Mesothelial cell of epicardium (in vitro differentiated cells): Measurements from ENCODE around the gene FABP6. TPM values are rescaled to one million over a fixed set of nuclear protein-coding genes. Genes with fewer than 3 reads are reported as not detected.
A peak's percentile ranks its signal among the peaks of the same experiment; 100 is the strongest.
"Not testable (repeated sequence)": the region's sequence is repeated elsewhere in the genome, so short reads cannot be mapped to it uniquely, and the experiment has no call there.

Experiments used
- DNase-seq, 2 experiments: peaks; one replicate each; pipeline ENCODE4 v3.0.0; 2021; ENCODE audit warnings: low spot score in 2 of 2; ENCODE audit not compliant: unreplicated experiment in 2 of 2
- H3K27ac Mint-ChIP-seq: 2 replicates; pipeline ENCODE4 v1.8.0; 2021; ENCODE audit warnings: mixed read lengths
- H3K27me3 Mint-ChIP-seq: 2 replicates; pipeline ENCODE4 v1.8.0; 2021; ENCODE audit warnings: low read depth, mixed read lengths
- H3K36me3 Mint-ChIP-seq: 2 replicates; pipeline ENCODE4 v1.8.0; 2021; ENCODE audit warnings: mixed read lengths
- H3K4me1 Mint-ChIP-seq: 2 replicates; pipeline ENCODE4 v1.8.0; 2021; ENCODE audit warnings: mixed read lengths
- H3K4me3 Mint-ChIP-seq: 2 replicates; pipeline ENCODE4 v1.8.0; 2021; ENCODE audit warnings: mild to moderate bottlenecking, moderate library complexity, mixed read lengths
- H3K9me3 Mint-ChIP-seq: 2 replicates; pipeline ENCODE4 v1.8.0; 2021; ENCODE audit warnings: mixed read lengths
- total RNA-seq: library from RNA; stranded (reverse); gene quantifications from 3 replicates; pipeline ENCODE4 v1.2.1, GENCODE V29; 2021
- TF ChIP-seq, protein P1 (sequence below): fragments of 200-600 bp; sonication (generic); IDR thresholded peaks from one replicate; pipeline ENCODE4 v1.5.0; 2021; ENCODE audit warnings: antibody characterized with exemption; ENCODE audit not compliant: unreplicated experiment

FABP6 gene
- total RNA-seq, 1 donor from 2014 or later = not detected

DNA sequence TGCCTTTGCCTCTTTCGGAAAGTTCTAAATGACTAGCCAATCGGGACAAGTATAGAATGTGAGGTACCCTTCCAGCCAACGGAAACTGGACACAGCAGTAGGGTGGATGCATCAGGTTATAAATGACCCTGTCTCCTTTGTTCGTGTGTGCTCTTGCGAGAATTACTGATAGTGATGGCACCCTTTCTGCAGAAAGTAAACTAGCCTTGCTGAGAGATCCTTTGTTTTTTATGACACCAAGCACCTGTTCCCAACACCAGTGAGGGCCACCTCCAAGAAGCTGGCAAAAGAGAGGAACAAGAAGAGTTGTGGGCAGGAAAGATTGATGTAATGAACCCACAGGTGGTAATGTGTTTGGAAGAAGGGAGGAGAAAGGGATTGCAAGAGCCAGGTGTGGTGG, 42.8 kb upstream of the FABP6 start:
- peaks cover 5% of the 10 kb centered on the region for H3K36me3 Mint-ChIP-seq
- no peak for DNase-seq
- peak overlapping the region; percentile 24 for H3K4me3 Mint-ChIP-seq
- no peaks in the 10 kb centered on the region for H3K27me3 Mint-ChIP-seq
- H3K27ac Mint-ChIP-seq = peak overlapping the region; percentile 85
- TF ChIP-seq, protein P1, sequence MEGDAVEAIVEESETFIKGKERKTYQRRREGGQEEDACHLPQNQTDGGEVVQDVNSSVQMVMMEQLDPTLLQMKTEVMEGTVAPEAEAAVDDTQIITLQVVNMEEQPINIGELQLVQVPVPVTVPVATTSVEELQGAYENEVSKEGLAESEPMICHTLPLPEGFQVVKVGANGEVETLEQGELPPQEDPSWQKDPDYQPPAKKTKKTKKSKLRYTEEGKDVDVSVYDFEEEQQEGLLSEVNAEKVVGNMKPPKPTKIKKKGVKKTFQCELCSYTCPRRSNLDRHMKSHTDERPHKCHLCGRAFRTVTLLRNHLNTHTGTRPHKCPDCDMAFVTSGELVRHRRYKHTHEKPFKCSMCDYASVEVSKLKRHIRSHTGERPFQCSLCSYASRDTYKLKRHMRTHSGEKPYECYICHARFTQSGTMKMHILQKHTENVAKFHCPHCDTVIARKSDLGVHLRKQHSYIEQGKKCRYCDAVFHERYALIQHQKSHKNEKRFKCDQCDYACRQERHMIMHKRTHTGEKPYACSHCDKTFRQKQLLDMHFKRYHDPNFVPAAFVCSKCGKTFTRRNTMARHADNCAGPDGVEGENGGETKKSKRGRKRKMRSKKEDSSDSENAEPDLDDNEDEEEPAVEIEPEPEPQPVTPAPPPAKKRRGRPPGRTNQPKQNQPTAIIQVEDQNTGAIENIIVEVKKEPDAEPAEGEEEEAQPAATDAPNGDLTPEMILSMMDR = no peak
- H3K9me3 Mint-ChIP-seq = peaks cover 13% of the 10 kb centered on the region
- H3K4me1 Mint-ChIP-seq = peaks cover 14% of the 10 kb centered on the region

DNA sequence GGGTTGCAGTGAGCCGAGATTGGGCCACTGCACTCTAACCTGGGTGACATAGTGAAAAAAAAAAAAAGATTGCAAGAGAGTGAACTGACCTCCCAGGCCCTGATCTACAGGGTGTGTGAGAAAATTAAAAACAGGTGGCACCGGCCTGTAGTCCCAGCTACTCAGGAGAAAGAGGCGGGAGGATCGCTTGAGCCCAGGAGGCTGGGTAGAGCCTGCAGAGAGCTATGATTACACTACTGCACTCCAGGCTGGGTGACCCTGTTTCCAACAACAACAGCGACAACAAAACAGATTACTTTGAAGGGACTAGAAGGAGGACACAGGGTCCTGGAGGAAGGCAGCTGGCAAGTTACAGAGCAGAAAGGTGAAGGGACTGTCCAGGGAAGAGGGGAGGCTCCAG, 42.2 kb upstream of the FABP6 start:
- Mint-ChIP-seq H3K27ac (peak overlapping the region; percentile 85), H3K36me3 (peaks cover 5% of the 10 kb centered on the region), H3K27me3 (no peaks in the 10 kb centered on the region), H3K9me3 (peaks cover 13% of the 10 kb centered on the region), H3K4me1 (peaks cover 14% of the 10 kb centered on the region), H3K4me3 (peak overlapping the region; percentile 26)
- no peak for DNase-seq
- TF ChIP-seq, protein P1 = no peak

DNA sequence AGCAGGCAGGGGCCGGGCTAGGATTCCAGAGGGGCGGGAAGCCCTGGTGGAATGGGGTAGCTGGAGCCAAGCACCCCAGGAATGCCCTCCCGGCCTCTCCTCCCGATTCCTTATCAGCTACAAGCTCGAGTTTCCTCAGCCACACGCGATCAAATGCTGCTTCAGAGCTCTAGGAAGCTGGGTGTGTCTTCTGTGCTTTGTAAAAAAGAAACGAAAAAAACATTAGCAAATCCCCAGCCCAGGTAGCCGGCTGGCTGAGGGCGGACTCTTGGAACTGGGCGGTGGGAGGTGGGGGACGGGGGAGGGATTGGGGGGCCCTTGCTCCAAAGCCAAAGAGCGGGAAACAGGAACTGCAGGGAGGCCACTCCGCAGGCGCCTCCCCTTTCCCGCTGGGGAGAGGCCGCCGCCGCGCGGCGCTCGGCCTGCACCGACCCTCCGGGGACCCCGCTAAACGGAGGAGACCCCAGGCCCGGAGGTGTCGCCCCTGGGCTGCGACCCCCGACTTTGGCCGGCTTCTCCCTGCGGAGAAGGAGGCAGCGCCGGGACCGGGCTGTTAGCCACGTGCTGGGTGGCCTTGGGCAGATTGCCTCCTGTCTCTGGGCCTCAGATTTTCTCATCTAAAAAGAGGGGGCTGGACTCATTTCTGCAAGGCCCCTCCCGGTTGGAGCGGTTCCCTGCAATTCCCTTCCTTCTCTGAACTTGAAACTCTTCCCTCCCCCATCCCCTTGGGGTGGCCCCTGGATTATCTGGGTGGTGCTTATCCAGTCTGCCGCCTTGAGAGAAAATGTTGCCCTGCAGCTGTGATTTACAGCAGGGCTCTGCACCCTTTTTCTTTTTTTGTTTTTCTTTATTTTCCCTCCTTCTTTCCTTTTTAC, 40.9 kb upstream of the FABP6 start:
- H3K4me3 Mint-ChIP-seq = peak overlapping the region; percentile 64
- TF ChIP-seq, protein P1 = no peak
- peaks cover 14% of the 10 kb centered on the region for H3K4me1 Mint-ChIP-seq
- peaks cover 5% of the 10 kb centered on the region for H3K36me3 Mint-ChIP-seq
- H3K27me3 Mint-ChIP-seq = no peaks in the 10 kb centered on the region
- peak; percentile 56 to 71 for DNase-seq
- peak overlapping the region; percentile 89 for H3K27ac Mint-ChIP-seq
- H3K9me3 Mint-ChIP-seq = peaks cover 16% of the 10 kb centered on the region

- peaks cover 12% of the 10 kb centered on the region for H3K4me1 Mint-ChIP-seq
- no peak overlapping the region for H3K4me3 Mint-ChIP-seq
- TF ChIP-seq, protein P1 = no peak
- DNase-seq = no peak
- H3K9me3 Mint-ChIP-seq = peaks cover 3% of the 10 kb centered on the region
- H3K27me3 Mint-ChIP-seq = no peaks in the 10 kb centered on the region
- H3K36me3 Mint-ChIP-seq = no peaks in the 10 kb centered on the region
- no peak overlapping the region for H3K27ac Mint-ChIP-seq
These were observed 36.9 kb upstream of the FABP6 start for GRCh38 chr5:160192424-160192823.

DNA sequence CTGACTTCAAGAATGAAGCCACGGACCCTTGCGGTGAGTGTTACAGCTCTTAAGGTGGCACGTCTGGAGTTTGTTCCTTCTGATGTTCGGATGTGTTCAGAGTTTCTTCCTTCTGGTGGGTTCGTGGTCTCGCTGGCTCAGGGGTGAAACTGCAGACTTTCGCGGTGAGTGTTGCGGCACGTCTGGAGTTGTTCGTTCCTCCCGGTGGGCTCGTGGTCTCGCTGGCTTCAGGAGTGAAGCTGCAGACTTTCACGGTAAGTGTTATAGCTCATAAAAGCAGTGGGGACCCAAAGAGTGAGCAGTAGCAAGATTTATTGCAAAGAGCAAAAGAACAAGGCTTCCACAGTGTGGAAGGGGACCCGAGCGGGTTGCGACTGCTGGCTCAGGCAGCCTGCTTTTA, 36.2 kb upstream of the FABP6 start:
- H3K4me1 Mint-ChIP-seq = peaks cover 19% of the 10 kb centered on the region
- H3K9me3 Mint-ChIP-seq, H3K27ac Mint-ChIP-seq, H3K27me3 Mint-ChIP-seq, DNase-seq, H3K4me3 Mint-ChIP-seq, H3K36me3 Mint-ChIP-seq: not testable (repeated sequence)

- H3K4me1 Mint-ChIP-seq = peaks cover 24% of the 10 kb centered on the region
These were observed 35.5 kb upstream of the FABP6 start for GRCh38 chr5:160193790-160194189.

More at GRCh38 chr5:160193790-160194189, 35.5 kb upstream of the FABP6 start:
- not testable (repeated sequence) for H3K9me3 Mint-ChIP-seq, H3K36me3 Mint-ChIP-seq, H3K27me3 Mint-ChIP-seq, H3K4me3 Mint-ChIP-seq, H3K27ac Mint-ChIP-seq, DNase-seq
